GM12878 (cell line): ENCODE results near the gene SOBP. TPM values are rescaled to one million over a fixed set of nuclear protein-coding genes. Genes with fewer than 3 reads are reported as not detected.

Source experiments
- ATAC-seq: fragments of 200-7000 bp; cut with Tn5 transposase; 3 replicates; pipeline ENCODE4 v1.9.1; 2020; ENCODE audit warnings: mild to moderate bottlenecking, moderate library complexity
- BruUV-seq: library from RNA; stranded (reverse); fragments of 400-500 nt; replicated peaks from 2 replicates; lab custom pipeline; 2021; lab: Mats Ljungman, UMichigan
- CTCF ChIA-PET: fragments of 300-600 bp; sonication (Branson Sonifier 250); formaldehyde crosslinking; extraction: SDS; loops from one replicate; lab custom pipeline; 2021; ENCODE audit warnings: inconsistent platforms; lab: Yijun Ruan, JAX
- POLR2A ChIA-PET: fragments of 350-600 bp; formaldehyde crosslinking; extraction: SDS; loops from one replicate; lab custom pipeline; 2021; ENCODE audit warnings: inconsistent platforms; lab: Charles Lee
- RAD21 ChIA-PET: fragments of 300-600 bp; sonication (Branson Sonifier 250); formaldehyde crosslinking; loops from one replicate; lab custom pipeline; 2023; ENCODE audit warnings: antibody characterized with exemption; ENCODE audit not compliant: unreplicated experiment; lab: Charles Lee
- SMC1A ChIA-PET: fragments of 300-600 bp; sonication (Branson Sonifier 250); formaldehyde crosslinking; loops from one replicate; lab custom pipeline; 2023; ENCODE audit not compliant: unreplicated experiment, uncharacterized antibody; lab: Charles Lee
- DNase-seq: peaks from one replicate; pipeline ENCODE4 v3.0.0-alpha.2; 2011; ENCODE audit warnings: low read depth, low spot score
- FAIRE-seq: peaks from 3 replicates; lab custom pipeline; 2011; peaks lifted over from hg19 to GRCh38; lab: Jason Lieb, UNC
- H2AFZ ChIP-seq: 2 replicates; pipeline ENCODE4 v1.6.0; 2011; ENCODE audit warnings: low read depth, low read length, control low read depth; ENCODE audit not compliant: control insufficient read depth
- H3K27ac ChIP-seq: 2 replicates; pipeline ENCODE4 v1.5.1; 2011; ENCODE audit warnings: control low read depth; ENCODE audit not compliant: control insufficient read depth, insufficient read depth
- H3K27me3 ChIP-seq, 2 experiments: replicated peaks in 1 of 2; 2 replicates each; pipeline versions ENCODE4 v1.6.0 to v1.6.1; 2011; ENCODE audit warnings: low read length in 1 of 2; ENCODE audit not compliant: control insufficient read depth in 2 of 2, insufficient read depth in 2 of 2
- H3K36me3 ChIP-seq, 2 experiments: 2 replicates each; pipeline ENCODE4 v1.5.1; 2011; ENCODE audit warnings: low read length in 1 of 2; ENCODE audit not compliant: control insufficient read depth in 2 of 2, insufficient read depth in 2 of 2
- H3K4me1 ChIP-seq: 2 replicates; pipeline ENCODE4 v1.6.1; 2011; ENCODE audit warnings: mild to moderate bottlenecking, low read length, moderate library complexity, mixed read lengths; ENCODE audit not compliant: control insufficient read depth, insufficient read depth
- H3K4me2 ChIP-seq: 2 replicates; pipeline ENCODE4 v1.6.0; 2011; ENCODE audit warnings: control low read depth; ENCODE audit not compliant: control insufficient read depth, insufficient read depth
- H3K4me3 ChIP-seq: fragments of 200-600 bp; sonication (generic); 2 replicates; pipeline ENCODE4 v1.5.1; 2016
- H3K79me2 ChIP-seq: 2 replicates; pipeline ENCODE4 v1.6.0; 2011; ENCODE audit warnings: low read length; ENCODE audit not compliant: control insufficient read depth, insufficient read depth
- H3K9ac ChIP-seq: 2 replicates; pipeline ENCODE4 v1.8.0; 2011; ENCODE audit warnings: low read length, control low read depth, mixed read lengths; ENCODE audit not compliant: control insufficient read depth, insufficient read depth
- H3K9me3 ChIP-seq: replicated peaks from 3 replicates; pipeline ENCODE4 v1.5.1; 2011; ENCODE audit warnings: mild to moderate bottlenecking, low read length; ENCODE audit not compliant: control insufficient read depth, insufficient read depth
- H4K20me1 ChIP-seq: 2 replicates; pipeline ENCODE4 v1.6.0; 2011; ENCODE audit not compliant: control insufficient read depth, insufficient read depth
- ATF3 ChIP-seq: IDR thresholded peaks from 2 replicates; pipeline ENCODE4 v1.6.1; 2011; ENCODE audit warnings: low read depth, mild to moderate bottlenecking, low read length, moderate library complexity, borderline replicate concordance; ENCODE audit errors: extremely low read depth
- CHD1 ChIP-seq: IDR thresholded peaks from 2 replicates; pipeline ENCODE4 v1.6.1; 2012; ENCODE audit warnings: low read depth, low read length, improper control_type of control experiment
- CHD4 ChIP-seq: fragments of 200-600 bp; sonication (generic); IDR thresholded peaks from 2 replicates; pipeline ENCODE4 v1.6.1; 2016; ENCODE audit warnings: mild to moderate bottlenecking
- E2F4 ChIP-seq: IDR thresholded peaks from 2 replicates; pipeline ENCODE4 v1.6.1; 2012; ENCODE audit warnings: low read depth, low read length, improper control_type of control experiment
- GABPA ChIP-seq: IDR thresholded peaks from 2 replicates; pipeline ENCODE4 v1.6.1; 2014; ENCODE audit warnings: antibody characterized with exemption, low read depth, mild to moderate bottlenecking, inconsistent platforms
- HDAC2 ChIP-seq: fragments of 200-600 bp; sonication (generic); IDR thresholded peaks from 2 replicates; pipeline ENCODE4 v1.6.1; 2017
- HDGF ChIP-seq: fragments of 450-650 bp; IDR thresholded peaks from 2 replicates; pipeline ENCODE4 v1.6.1; 2016; ENCODE audit warnings: antibody characterized with exemption
- LARP7 ChIP-seq: fragments of 450-650 bp; IDR thresholded peaks from 2 replicates; pipeline ENCODE4 v1.6.1; 2017; ENCODE audit warnings: mild to moderate bottlenecking
- NR2F1 ChIP-seq: fragments of 450-650 bp; conservative IDR thresholded peaks from 2 replicates; pipeline ENCODE4 v1.6.1; 2017; ENCODE audit warnings: mild to moderate bottlenecking
- PAX8 ChIP-seq: fragments of 450-650 bp; IDR thresholded peaks from 2 replicates; pipeline ENCODE4 v1.6.1; 2017; ENCODE audit warnings: mild to moderate bottlenecking, moderate library complexity
- RCOR1 ChIP-seq: conservative IDR thresholded peaks from 2 replicates; pipeline ENCODE4 v1.6.1; 2012; ENCODE audit warnings: low read depth, low read length, improper control_type of control experiment
- RUNX3 ChIP-seq: IDR thresholded peaks from 2 replicates; pipeline ENCODE4 v1.6.1; 2012; ENCODE audit warnings: low read length, inconsistent platforms
- SUPT20H ChIP-seq: IDR thresholded peaks from 2 replicates; pipeline ENCODE4 v1.6.1; 2011; ENCODE audit warnings: low read depth, mild to moderate bottlenecking, low read length, moderate library complexity, borderline replicate concordance; ENCODE audit not compliant: control insufficient read depth
- TAF1 ChIP-seq: IDR thresholded peaks from 2 replicates; pipeline ENCODE4 v1.6.1; 2011; ENCODE audit warnings: mild to moderate bottlenecking, low read depth, low read length, borderline replicate concordance
- ZBTB33 ChIP-seq: fragments of 450-650 bp; IDR thresholded peaks from 2 replicates; pipeline ENCODE4 v1.6.1; 2017; ENCODE audit warnings: mild to moderate bottlenecking
- ZNF24 ChIP-seq: fragments of 450-650 bp; IDR thresholded peaks from 2 replicates; pipeline ENCODE4 v1.6.1; 2017; ENCODE audit warnings: antibody characterized with exemption, mild to moderate bottlenecking
- WGBS: methylation state at CpG from one replicate; pipeline ENCODE4 v1.1.6; 2016; ENCODE audit warnings: low lambda C conversion rate; ENCODE audit not compliant: insufficient replicate concordance, insufficient coverage; ENCODE audit errors: missing lambda C conversion rate; 5-methylcytosine and 5-hydroxymethylcytosine counted together
- in situ Hi-C: fragments of 300-500 bp; cut with MboI; formaldehyde crosslinking; loops from 9 replicates; pipeline ENCODE4 v1.14.3; 2018; ENCODE audit warnings: mixed read lengths
- intact Hi-C: fragments of 100-400 bp; cut with micrococcal nuclease; formaldehyde crosslinking; loops from one replicate; pipeline ENCODE4 v1.14.2; 2022; ENCODE audit not compliant: unreplicated experiment
- polyA plus RNA-seq, 11 experiments: library from polyadenylated mRNA; depleted of rRNA in 4 of 11; unstranded in 6 of 11; stranded (reverse) in 5 of 11; fragments of >200 nt; fragmentation: Nextera tagmentation in 4 of 11; fragmentation: Illumina TruSeq in 1 of 11; extraction: Ambion mirVana in 4 of 11; extraction: Trizol in 1 of 11; gene quantifications; 1 replicate in 1 of 11; 2 replicates in 10 of 11; pipeline versions ENCODE4 v1.2.1 to v1.2.3, GENCODE V29; 2011 to 2016; ENCODE audit warnings: inconsistent platforms in 2 of 11, missing spikeins in 2 of 11, low read depth in 1 of 11
- total RNA-seq, 4 experiments: library from RNA; depleted of rRNA in 3 of 4; stranded (reverse); fragments of >200 nt in 3 of 4; fragmentation: Illumina TruSeq in 1 of 4; extraction: Trizol in 1 of 4; gene quantifications; 2 replicates each; pipeline versions ENCODE4 v1.2.1 to v1.2.3, GENCODE V29; 2013 to 2021

The SOBP gene
- total and polyA plus RNA-seq, 10 of the 15 experiments (the other 5 are each of a cell fraction or from before 2014, with no cell fraction given) = 0.49 to 1.9 (median 0.78) TPM

- TF ChIP-seq ATF3 (no peak), TAF1 (no peak)
Observed at GRCh38 chr6:107576852-107577251, 86.9 kb downstream of the SOBP start (continued).

- WGBS = 40% methylated on average over 6 of the region's 6 CpGs
- Histone ChIP-seq H3K9ac (no peak overlapping the region), H3K9me3 (no peaks in the 10 kb centered on the region), H3K27me3 (peaks cover 0 to 3% of the 10 kb centered on the region in 2 experiments; a peak in 2 of 4 replicates), H2AFZ (no peak overlapping the region), H4K20me1 (no peaks in the 10 kb centered on the region), H3K4me3 (no peak overlapping the region), H3K4me1 (no peaks in the 10 kb centered on the region), H3K79me2 (no peaks in the 10 kb centered on the region), H3K4me2 (no peak overlapping the region), H3K27ac (no peak overlapping the region), H3K36me3 (no peaks in the 10 kb centered on the region)
- no TSS peak for BruUV-seq
- TF ChIP-seq NR2F1 (no peak), CHD1 (no peak), SUPT20H (no peak), E2F4 (no peak), ZNF24 (no peak), RUNX3 (no peak), HDGF (no peak), ZBTB33 (no peak), HDAC2 (no peak), GABPA (no peak), CHD4 (no peak), LARP7 (no peak), RCOR1 (no peak), PAX8 (no peak)
- ATAC-seq = no peak
- no peak for DNase-seq
- intact Hi-C loops = no loop called here
- ChIA-PET CTCF (no interaction called here), RAD21 (no interaction called here), POLR2A (no interaction called here), SMC1A (no interaction called here)
- FAIRE-seq = no peak
- in situ Hi-C loops = no loop called here
Observed at GRCh38 chr6:107578642-107579341, 88.9 kb downstream of the SOBP start.
